ENCODE measurements around the gene DCUN1D2. TPM values are rescaled to one million over a fixed set of nuclear protein-coding genes. Genes with fewer than 3 reads are reported as not detected.

The DCUN1D2 gene
- total RNA-seq, 4 donors from 2014 or later: 18.7 to 28.4 (median 20.2) TPM

- H3K36me3 ChIP-seq: no peaks in the 10 kb centered on the region
- peaks cover 0 to 6% (median under 1%) of the 10 kb centered on the region in 4 donors for H3K4me1 ChIP-seq
- WGBS, 2 donors (ENCODE audit: low coverage in 1 of 2): 81% methylated on average over 28 of the region's 28 CpGs; no CpG with 5 or more reads in 1 of the 2 donors
- peaks cover 16% of the 10 kb centered on the region for H3K27me3 ChIP-seq
- intact Hi-C loops (cut with DNase I; ENCODE audit: low total_unique reads): no loop called here
- DNase-seq: no peak
- TF ChIP-seq POLR2AphosphoS5 (IDR thresholded peaks at IDR 0.05) (no peak), EP300 (IDR thresholded peaks at IDR 0.05; ENCODE audit: low read depth) (no peak), POLR2A (IDR thresholded peaks at IDR 0.05) (no peak), CTCF (IDR thresholded peaks at IDR 0.05) (no peak)
- H3K4me3 ChIP-seq: no peak overlapping the region
- H3K9me3 ChIP-seq: no peaks in the 10 kb centered on the region
- no peak overlapping the region for H3K27ac ChIP-seq
- in situ Hi-C loops (cut with MboI; ENCODE audit: low pct_ligation_motif_present in 1 of 4, low pct_unique_long_range_greater_than_20kb in 1 of 4, low sequenced_read_pairs in 3 of 4): no loop called here
Observed at GRCh38 chr13:113406321-113407102, 84.0 kb downstream of the DCUN1D2 start.

Small RNAs within 50 kb of the gene (small RNA-seq; reads per million reads assigned to genes)
- gene RNU1-16P: 0 to 0.28 (median 0.09) reads per million in 4 donors

Other genes with a start within 250 kb of the DCUN1D2 start
- 100 to 1,000 TPM in 2 of 4 donors, 10 to 100 TPM in 2; 69.5 to 149 (median 103) TPM for gene LAMP1, start 193.5 kb downstream of the DCUN1D2 start, total RNA-seq
- 100 to 1,000 TPM in 2 of 4 donors, 10 to 100 TPM in 2; 56.0 to 193 (median 93.5) TPM for gene GRTP1, start 126.6 kb downstream of the DCUN1D2 start, total RNA-seq
- 10 to 100 TPM in 1 of 4 donors, 1 to 10 TPM in 3; 4.1 to 10.2 (median 5.9) TPM for gene ADPRHL1, start 37.2 kb downstream of the DCUN1D2 start, total RNA-seq
- gene TFDP1, start 94.0 kb upstream of the DCUN1D2 start, total RNA-seq: 100 to 1,000 TPM in 1 of 4 donors, 10 to 100 TPM in 3; 24.3 to 164 (median 49.1) TPM
- not detected for gene ATP4B, start 167.5 kb upstream of the DCUN1D2 start, total RNA-seq
- not detected for gene GRK1, start 176.5 kb upstream of the DCUN1D2 start, total RNA-seq

All from transverse colon (tissue), 4 donors.